OCI-LY3 (cell line): ENCODE measurements around the gene TFDP1.

Source experiments
- EZH2phosphoT487 ChIP-seq: fragments of 200-600 bp; shearing (Covaris generic); IDR thresholded peaks from 2 replicates; pipeline ENCODE4 v1.6.1; 2018; ENCODE audit warnings: antibody characterized with exemption, mixed run types, low read depth
- TF ChIP-seq, protein P1 (sequence below): fragments of 200-600, 300-600 bp; sonication (generic); IDR thresholded peaks from 2 replicates; pipeline ENCODE4 v1.5.1; 2014; ENCODE audit warnings: antibody characterized with exemption, low read length, low read depth

DNA sequence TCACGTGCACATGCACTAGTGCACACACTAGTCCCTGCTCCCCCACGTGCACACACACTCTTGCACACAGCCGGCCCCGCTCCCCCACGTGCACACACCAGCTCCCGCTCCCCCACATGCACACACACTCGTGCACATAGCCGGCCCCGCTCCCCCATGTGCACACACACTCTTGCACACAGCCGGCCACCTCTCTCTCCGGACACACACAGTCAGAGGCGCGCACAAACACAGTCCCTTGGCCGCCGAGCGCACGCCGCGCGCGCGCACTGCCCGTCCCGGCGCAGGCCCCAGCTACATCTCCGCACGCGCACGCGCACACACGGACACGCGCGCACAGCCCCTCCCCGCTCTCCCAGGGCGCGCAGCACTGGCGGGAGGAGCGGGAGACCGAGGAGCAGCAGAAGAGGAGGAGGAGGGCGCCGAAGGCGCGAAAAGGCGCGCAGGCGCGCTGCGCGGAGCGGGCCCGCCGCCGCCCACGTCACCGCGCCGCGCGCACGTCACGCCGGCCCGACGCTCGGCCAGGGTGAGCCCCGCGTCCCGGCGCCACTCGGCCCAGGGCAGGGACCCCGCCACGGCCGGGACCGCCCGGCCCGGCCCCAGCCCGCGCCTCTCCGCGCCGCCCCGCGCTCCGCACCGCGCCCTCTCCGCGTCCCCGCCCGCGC is at the start of gene TFDP1:
- TF ChIP-seq, protein P1, sequence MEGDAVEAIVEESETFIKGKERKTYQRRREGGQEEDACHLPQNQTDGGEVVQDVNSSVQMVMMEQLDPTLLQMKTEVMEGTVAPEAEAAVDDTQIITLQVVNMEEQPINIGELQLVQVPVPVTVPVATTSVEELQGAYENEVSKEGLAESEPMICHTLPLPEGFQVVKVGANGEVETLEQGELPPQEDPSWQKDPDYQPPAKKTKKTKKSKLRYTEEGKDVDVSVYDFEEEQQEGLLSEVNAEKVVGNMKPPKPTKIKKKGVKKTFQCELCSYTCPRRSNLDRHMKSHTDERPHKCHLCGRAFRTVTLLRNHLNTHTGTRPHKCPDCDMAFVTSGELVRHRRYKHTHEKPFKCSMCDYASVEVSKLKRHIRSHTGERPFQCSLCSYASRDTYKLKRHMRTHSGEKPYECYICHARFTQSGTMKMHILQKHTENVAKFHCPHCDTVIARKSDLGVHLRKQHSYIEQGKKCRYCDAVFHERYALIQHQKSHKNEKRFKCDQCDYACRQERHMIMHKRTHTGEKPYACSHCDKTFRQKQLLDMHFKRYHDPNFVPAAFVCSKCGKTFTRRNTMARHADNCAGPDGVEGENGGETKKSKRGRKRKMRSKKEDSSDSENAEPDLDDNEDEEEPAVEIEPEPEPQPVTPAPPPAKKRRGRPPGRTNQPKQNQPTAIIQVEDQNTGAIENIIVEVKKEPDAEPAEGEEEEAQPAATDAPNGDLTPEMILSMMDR = no peak
- no peak for TF ChIP-seq EZH2phosphoT487
